Measurements from ENCODE around the gene POLR2A. TPM values are rescaled to one million over a fixed set of nuclear protein-coding genes. Genes with fewer than 3 reads are reported as not detected.
A peak's percentile ranks its signal among the peaks of the same experiment; 100 is the strongest.
"Not testable (repeated sequence)": the region's sequence is repeated elsewhere in the genome, so short reads cannot be mapped to it uniquely, and the experiment has no call there.

The POLR2A gene
- total RNA-seq, 1 experiment from 2014 or later, result 17.8 TPM

- DNase-seq (ENCODE audit: low spot score), result no peak
Measured at GRCh38 chr17:7460850-7461660, 23.1 kb upstream of the POLR2A start.

- no peak for DNase-seq (ENCODE audit: low spot score)
Measured at GRCh38 chr17:7462474-7463371, 21.4 kb upstream of the POLR2A start.

GRCh38 chr17:7463372-7463846 is 20.8 kb upstream of the POLR2A start:
- no peak for DNase-seq (ENCODE audit: low spot score)

- no peak for DNase-seq (ENCODE audit: low spot score)
Measured at GRCh38 chr17:7464081-7464480, 20.1 kb upstream of the POLR2A start.

GRCh38 chr17:7465597-7466275 is 18.4 kb upstream of the POLR2A start:
- DNase-seq (ENCODE audit: low spot score), result no peak

- DNase-seq (ENCODE audit: low spot score), result no peak
Measured at GRCh38 chr17:7466318-7466638, 17.9 kb upstream of the POLR2A start.

GRCh38 chr17:7466639-7467341 is 17.4 kb upstream of the POLR2A start:
- peak; percentile 68 for DNase-seq (ENCODE audit: low spot score)

- no peak for DNase-seq (ENCODE audit: low spot score)
Measured at GRCh38 chr17:7467498-7467897, 16.7 kb upstream of the POLR2A start.

GRCh38 chr17:7468290-7468689 is 15.9 kb upstream of the POLR2A start:
- DNase-seq (ENCODE audit: low spot score), result no peak

GRCh38 chr17:7468804-7469389 is 15.3 kb upstream of the POLR2A start:
- DNase-seq (ENCODE audit: low spot score), result no peak

- DNase-seq (ENCODE audit: low spot score), result not testable (repeated sequence)
Measured at GRCh38 chr17:7469843-7470242, 14.3 kb upstream of the POLR2A start.

- DNase-seq (ENCODE audit: low spot score), result not testable (repeated sequence)
Measured at GRCh38 chr17:7470457-7470973, 13.7 kb upstream of the POLR2A start.

- DNase-seq (ENCODE audit: low spot score), result no peak
Measured at GRCh38 chr17:7471729-7472128, 12.4 kb upstream of the POLR2A start.

- not testable (repeated sequence) for DNase-seq (ENCODE audit: low spot score)
Measured at GRCh38 chr17:7474767-7475166, 9.4 kb upstream of the POLR2A start.

- no peak for DNase-seq (ENCODE audit: low spot score)
Measured at GRCh38 chr17:7475764-7476422, 8.3 kb upstream of the POLR2A start.

- peak; percentile 84 for DNase-seq (ENCODE audit: low spot score)
Measured at GRCh38 chr17:7476494-7476893, 7.7 kb upstream of the POLR2A start.

- DNase-seq (ENCODE audit: low spot score), result no peak
Measured at GRCh38 chr17:7476951-7477350, 7.2 kb upstream of the POLR2A start.

GRCh38 chr17:7477392-7478275 is 6.5 kb upstream of the POLR2A start:
- DNase-seq (ENCODE audit: low spot score), result no peak
